Activated T-cell treated with anti-CD3 and anti-CD28 coated beads for 24 hours (primary cell): ENCODE results near the gene KIF26B.
"Not testable (repeated sequence)": the region's sequence is repeated elsewhere in the genome, so short reads cannot be mapped to it uniquely, and the experiment has no call there.

Experiments used
- DNase-seq: peaks from one replicate; pipeline ENCODE4 v3.0.0-alpha.2; 2020; ENCODE audit warnings: low read depth

KIF26B gene

GRCh38 chr1:245279346-245279745 is 124.6 kb downstream of the KIF26B start:
- no peak for DNase-seq

DNA sequence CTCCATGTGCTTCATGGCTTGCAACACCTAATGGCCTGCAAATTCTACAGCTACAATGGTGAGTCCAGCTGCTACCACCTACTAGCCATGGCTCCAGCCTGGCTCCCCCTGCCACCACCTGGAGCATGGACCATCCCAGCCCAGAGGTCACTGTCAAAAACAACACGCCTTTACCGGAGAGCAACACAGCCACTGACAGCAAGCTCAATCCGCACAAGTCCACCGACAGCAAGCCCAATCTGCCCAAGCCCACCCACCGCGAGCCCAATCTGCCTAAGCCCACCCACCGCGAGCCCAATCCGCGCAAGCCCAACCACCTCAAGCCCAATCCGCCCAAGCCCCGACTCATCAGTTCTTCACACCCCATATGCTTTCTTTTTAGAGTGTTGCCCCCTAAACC is 128.2 kb downstream of the KIF26B start:
- no peak for DNase-seq

DNA sequence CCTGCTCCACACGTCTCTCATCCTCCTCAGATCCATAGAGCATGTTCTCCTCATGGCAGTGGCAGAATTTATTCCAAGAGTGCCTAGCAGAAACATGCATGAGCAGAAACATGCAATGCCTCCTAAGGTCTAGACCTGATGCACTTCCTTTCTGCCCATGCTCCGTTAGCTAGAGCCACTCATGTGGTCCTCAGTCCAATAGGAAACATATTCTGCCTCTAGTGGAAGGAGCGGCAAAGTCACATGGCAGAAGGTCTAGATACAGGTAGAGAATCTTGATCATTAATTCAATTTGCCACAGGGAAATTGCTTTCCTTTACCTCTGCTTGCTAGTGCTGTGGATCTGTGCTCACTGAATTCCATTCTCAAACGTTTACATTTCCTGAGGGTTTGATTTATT is 130.4 kb downstream of the KIF26B start:
- no peak for DNase-seq

DNA sequence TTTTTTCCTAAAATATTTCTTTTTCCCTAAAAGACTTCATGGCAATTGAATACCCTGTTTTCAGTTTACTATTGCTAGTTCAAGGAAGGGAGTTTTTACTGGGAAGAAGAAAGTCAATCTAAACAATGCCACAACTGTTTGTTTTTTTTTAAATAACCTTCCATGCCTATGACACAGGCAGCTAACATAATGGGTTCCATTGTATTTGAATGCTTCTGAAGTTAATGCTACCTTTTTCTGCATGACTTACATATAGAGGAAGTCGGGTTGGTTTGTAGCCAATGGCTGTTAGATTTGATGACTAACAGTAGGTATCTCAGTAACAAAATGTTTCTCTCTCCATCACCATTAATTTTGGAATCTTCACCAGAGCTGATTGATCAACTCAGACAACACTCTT is 134.0 kb downstream of the KIF26B start:
- DNase-seq: no peak

- DNase-seq: no peak
Observed at GRCh38 chr1:245290836-245291235, 136.1 kb downstream of the KIF26B start.

DNA sequence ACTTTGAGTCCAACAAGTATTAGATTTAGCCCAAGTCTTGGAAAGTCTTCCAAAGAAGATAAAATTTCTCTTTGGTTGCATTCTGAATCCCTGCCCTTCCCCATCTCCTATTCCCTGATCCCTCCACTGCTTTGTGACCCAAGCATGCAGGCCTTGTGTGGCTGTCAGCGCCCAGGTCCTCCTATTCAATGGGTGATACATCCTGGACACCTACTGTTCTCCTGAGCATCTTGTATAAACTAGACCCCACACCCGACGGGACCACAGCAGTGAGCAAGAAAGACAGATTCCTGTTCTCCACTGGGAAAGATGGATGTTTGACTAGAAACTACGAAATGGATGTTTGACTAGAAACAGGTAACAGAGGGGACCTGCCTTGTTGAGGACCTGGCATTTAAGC is 136.6 kb downstream of the KIF26B start:
- no peak for DNase-seq

- DNase-seq: no peak
Observed at GRCh38 chr1:245292141-245292540, 137.4 kb downstream of the KIF26B start.

DNA sequence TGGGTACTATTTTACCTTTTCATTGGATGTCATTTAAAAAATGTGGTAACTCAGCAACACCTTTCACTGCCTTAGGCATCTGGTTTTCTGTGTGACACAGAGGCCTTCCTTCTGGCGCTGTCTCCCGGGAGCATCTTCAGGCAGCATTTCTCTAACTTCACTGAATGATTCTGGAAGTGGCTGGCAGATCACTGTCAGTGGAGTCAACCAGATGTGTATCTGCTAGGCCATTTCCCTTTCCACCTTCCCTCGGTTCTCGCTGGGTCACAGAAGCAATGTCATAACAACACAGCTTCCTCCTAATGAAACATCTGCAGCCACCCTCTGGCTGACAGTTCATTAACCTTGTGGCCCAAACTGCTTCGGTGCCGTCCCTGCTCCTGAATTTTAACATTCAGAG is 137.8 kb downstream of the KIF26B start:
- no peak for DNase-seq

GRCh38 chr1:245294020-245294419 is 139.2 kb downstream of the KIF26B start:
- DNase-seq: no peak

GRCh38 chr1:245298781-245299180 is 144.0 kb downstream of the KIF26B start:
- no peak for DNase-seq

- no peak for DNase-seq
Observed at GRCh38 chr1:245301162-245301580, 146.4 kb downstream of the KIF26B start.

- DNase-seq: no peak
Observed at GRCh38 chr1:245301921-245302320, 147.1 kb downstream of the KIF26B start.

DNA sequence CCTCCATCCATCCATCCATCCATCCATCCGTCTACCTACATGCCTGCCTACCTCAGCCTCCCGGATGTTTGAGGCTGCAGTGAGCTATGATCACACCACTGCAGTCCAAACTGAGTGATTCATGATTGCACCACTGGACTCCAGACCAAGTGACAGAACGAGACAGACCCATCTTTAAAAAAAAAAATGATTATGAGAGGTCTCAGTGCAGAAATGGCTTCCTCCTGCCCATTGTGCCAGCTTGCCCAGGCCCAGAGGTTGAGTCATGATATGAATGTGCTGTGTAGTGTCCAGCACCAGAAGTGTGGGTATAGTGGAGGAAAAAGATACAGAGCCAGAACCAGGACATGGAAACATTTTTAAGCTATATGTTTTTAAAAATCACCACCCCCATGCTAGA is 149.9 kb downstream of the KIF26B start:
- DNase-seq: no peak

GRCh38 chr1:245306020-245306419 is 151.2 kb downstream of the KIF26B start:
- DNase-seq: no peak

DNA sequence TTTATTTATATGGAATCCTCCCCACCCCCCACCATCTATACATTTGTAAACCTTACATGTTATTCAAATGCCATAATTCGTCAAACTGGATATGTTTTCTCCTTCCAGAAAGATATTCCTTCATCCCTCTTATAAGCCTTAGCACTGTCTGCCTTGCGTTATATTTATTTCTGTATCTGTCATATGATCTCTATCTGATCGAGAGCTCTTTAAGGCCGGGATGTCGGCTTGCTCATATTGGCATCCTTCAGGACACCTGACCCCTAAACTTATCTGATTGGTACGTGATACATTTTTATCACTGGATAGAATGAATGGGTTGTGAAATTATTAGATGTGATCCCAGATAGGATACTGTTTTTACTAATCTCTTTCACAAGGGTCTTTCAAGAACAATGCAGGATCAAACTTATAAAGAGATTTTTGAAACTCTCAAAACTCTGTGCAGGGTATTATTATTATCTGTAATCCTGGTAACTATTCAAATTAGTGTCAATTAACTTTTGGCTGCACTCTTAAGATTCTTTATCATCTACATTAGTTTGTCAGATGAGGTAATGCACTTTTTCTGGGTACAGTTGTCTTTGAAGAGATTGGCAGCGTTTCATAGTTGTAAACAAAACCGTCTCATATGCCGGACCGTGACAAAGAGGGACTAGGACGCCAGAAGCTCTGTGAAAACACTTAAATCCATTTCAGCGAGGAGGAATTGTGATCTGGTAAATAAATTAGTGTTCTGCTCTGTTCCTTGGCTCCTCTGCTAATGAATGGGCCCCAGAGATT is 152.0 kb downstream of the KIF26B start:
- no peak for DNase-seq

DNA sequence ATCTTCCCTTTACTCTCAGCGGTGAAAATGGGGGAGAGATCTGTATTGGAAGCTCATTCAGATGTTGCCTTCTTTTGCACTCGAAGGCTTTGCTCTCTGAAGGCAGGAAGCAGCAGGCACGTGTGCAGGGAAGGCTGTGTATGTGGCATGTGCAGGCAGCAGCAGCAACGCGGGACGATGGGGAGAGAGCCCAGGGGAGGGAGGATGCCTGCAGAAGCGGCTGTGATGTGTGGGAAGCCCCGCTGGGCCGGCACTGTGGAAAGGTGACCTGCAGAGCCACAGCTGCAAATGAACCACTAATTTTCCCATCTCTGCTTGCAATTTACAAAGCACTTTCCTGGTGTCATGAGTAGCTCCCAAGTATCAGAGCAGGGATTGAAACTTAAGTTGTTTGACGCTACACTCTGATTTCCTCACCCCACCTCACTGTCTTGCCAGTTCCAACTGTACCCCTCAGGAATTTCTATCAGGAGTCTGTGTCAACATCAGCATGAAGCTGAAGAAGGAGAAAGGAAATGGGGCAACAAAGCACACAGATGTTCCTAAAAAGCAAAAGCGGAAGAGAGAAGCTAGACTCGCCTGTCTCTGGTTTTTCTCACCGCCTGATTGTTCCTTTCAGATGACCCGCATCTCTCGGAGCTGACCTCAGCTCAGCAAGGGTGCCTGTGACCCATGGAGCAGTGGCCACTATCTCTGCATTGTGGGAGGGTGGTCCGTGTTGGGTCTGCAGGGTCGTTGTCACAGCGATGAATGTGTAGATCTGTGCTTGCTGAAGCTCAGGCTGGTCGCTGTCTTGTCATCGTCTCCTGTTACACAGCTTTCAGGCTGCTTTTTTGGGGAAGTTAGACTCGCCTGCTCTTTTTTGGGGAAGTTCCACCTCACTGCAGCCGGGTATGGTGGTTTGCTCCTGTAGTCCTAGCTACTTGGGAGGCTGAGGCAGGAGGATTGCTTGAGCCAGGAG is 156.1 kb downstream of the KIF26B start:
- DNase-seq: no peak

- no peak for DNase-seq
Observed at GRCh38 chr1:245311887-245312536, 157.2 kb downstream of the KIF26B start.

DNA sequence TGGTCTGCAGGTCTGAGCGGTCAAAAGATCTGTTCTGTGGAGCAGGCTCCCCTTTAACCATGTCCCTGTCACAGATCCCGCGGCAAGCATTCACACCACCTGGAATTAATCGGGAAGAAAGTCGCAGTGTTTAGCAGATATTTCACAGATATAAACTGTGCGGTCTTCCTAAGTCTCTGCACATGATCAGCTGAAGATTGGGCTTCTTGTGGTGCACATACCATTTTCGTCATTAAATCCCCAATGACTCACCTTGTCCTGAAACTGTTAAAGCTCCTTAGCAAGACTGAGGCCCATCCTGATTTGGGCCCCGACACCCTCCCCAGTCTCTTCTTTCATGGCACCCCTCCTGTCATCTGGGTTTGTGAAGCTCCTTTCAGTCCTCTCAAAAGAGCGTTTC is 158.8 kb downstream of the KIF26B start:
- no peak for DNase-seq

- no peak for DNase-seq
Observed at GRCh38 chr1:245316784-245317183, 162.0 kb downstream of the KIF26B start.

- no peak for DNase-seq
Observed at GRCh38 chr1:245317217-245317616, 162.4 kb downstream of the KIF26B start.

GRCh38 chr1:245319094-245319493 is 164.3 kb downstream of the KIF26B start:
- no peak for DNase-seq

GRCh38 chr1:245322673-245323072 is 167.9 kb downstream of the KIF26B start:
- DNase-seq: no peak

DNA sequence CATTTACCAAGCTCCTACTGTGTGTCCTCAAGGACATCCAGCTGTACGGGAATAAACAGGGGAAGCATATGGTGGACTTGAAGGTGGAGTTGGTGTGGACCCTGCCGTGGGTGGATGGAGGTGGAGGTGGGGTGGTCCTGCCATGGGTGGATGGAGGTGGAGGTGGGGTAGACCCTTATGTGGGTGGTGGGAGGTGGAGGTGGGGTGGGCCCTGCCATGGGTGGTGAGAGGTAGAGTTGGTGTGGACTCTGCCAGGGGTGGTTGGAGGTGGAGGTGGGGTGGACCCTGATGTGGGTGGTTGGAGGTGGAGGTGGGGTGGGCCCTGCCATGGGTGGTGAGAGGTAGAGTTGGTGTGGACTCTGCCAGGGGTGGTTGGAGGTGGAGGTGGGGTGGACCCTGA is 169.0 kb downstream of the KIF26B start:
- not testable (repeated sequence) for DNase-seq
